HG02870 (cell line): Measurements from ENCODE around the gene RNU7-1.

Experiments
- ATAC-seq: cut with Tn5 transposase; IDR thresholded peaks from one replicate; pipeline ENCODE4 v1.9.1; 2021; ENCODE audit warnings: mild to moderate bottlenecking, moderate library complexity; ENCODE audit not compliant: unreplicated experiment

RNU7-1 gene

DNA sequence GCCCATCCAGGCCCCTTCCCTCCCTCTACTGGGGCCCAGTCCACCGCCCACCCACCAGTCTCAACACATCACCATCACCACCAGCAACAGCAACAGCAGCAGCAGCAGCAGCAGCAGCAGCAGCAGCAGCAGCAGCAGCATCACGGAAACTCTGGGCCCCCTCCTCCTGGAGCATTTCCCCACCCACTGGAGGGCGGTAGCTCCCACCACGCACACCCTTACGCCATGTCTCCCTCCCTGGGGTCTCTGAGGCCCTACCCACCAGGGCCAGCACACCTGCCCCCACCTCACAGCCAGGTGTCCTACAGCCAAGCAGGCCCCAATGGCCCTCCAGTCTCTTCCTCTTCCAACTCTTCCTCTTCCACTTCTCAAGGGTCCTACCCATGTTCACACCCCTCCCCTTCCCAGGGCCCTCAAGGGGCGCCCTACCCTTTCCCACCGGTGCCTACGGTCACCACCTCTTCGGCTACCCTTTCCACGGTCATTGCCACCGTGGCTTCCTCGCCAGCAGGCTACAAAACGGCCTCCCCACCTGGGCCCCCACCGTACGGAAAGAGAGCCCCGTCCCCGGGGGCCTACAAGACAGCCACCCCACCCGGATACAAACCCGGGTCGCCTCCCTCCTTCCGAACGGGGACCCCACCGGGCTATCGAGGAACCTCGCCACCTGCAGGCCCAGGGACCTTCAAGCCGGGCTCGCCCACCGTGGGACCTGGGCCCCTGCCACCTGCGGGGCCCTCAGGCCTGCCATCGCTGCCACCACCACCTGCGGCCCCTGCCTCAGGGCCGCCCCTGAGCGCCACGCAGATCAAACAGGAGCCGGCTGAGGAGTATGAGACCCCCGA, 6.8 kb upstream of the RNU7-1 start:
- ATAC-seq: no peak

DNA sequence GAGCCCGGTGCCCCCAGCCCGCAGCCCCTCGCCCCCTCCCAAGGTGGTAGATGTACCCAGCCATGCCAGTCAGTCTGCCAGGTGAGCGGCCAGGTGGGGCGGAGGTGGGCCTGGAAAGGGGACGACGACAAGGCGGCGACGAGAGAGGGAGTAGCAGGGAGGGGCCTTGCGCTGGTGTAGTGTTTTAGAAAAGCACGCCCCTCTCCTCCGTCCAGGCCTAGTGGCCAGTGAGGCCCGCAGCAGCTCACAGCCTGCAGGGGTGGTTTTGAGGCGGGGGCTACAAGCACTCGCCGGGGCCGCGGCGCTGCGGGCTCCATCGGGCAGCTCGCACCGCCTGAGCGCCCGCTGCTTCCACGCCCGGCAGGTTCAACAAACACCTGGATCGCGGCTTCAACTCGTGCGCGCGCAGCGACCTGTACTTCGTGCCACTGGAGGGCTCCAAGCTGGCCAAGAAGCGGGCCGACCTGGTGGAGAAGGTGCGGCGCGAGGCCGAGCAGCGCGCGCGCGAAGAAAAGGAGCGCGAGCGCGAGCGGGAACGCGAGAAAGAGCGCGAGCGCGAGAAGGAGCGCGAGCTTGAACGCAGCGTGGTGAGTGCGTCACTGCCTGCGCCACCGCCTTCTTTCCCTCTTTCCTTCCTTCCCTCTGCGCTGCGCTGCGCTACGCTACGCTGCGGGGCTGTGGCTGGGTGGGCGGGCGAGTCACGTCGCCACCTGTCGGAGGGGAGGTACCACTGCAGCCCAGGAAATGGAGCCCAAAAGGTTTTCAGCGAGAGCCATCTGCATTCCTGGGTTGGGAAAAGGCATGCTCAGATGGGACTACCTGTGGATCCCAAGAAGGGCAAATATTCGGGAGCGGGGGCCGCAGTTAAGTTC, 5.9 kb upstream of the RNU7-1 start:
- ATAC-seq: peak; percentile 89

DNA sequence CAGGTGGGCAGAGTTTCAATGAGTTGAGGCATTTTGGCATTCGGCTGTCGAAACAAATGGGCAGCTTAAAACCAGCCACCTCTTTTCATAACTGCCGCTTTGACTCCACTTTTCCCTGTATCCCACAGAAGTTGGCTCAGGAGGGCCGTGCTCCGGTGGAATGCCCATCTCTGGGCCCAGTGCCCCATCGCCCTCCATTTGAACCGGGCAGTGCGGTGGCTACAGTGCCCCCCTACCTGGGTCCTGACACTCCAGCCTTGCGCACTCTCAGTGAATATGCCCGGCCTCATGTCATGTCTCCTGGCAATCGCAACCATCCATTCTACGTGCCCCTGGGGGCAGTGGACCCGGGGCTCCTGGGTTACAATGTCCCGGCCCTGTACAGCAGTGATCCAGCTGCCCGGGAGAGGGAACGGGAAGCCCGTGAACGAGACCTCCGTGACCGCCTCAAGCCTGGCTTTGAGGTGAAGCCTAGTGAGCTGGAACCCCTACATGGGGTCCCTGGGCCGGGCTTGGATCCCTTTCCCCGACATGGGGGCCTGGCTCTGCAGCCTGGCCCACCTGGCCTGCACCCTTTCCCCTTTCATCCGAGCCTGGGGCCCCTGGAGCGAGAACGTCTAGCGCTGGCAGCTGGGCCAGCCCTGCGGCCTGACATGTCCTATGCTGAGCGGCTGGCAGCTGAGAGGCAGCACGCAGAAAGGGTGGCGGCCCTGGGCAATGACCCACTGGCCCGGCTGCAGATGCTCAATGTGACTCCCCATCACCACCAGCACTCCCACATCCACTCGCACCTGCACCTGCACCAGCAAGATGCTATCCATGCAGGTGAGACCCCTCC, 5.0 kb upstream of the RNU7-1 start:
- ATAC-seq: no peak

DNA sequence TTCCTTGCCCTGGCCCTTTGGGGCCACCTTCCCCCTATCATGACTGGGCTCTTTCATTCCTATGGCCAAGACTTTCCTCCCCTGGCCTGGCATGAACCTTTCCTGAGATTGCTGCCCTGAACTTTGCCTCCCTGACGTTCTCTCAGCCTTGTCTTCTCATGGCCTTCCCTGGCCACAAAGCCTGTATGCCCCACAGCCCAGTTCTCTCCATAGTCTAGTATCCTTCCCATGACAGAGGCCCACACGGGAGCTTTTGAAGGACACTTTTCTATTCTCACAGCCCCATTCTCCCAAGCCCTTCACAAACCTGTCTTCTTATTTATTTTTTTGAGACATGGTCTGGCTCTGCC, 4.5 kb upstream of the RNU7-1 start:
- ATAC-seq: no peak

DNA sequence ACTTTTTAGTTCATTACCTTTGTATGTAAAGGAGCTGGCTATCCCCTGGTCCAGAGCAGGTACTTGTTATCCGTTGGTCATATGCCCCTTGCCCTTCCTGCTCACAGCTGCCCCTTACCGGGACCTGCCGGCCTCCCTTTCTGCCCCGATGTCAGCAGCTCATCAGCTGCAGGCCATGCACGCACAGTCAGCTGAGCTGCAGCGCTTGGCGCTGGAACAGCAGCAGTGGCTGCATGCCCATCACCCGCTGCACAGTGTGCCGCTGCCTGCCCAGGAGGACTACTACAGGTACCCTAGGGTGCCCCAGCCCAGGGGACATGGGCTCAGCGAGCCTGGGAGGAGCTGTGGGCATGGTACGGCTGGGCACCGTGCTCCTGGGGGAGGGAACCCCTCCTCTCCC, 2.3 kb upstream of the RNU7-1 start:
- ATAC-seq: no peak

DNA sequence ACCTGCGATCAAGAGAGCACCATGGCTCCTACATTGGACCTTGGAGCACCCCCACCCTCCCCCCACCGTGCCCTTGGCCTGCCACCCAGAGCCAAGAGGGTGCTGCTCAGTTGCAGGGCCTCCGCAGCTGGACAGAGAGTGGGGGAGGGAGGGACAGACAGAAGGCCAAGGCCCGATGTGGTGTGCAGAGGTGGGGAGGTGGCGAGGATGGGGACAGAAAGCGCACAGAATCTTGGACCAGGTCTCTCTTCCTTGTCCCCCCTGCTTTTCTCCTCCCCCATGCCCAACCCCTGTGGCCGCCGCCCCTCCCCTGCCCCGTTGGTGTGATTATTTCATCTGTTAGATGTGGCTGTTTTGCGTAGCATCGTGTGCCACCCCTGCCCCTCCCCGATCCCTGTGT, 1.8 kb upstream of the RNU7-1 start:
- no peak for ATAC-seq

DNA sequence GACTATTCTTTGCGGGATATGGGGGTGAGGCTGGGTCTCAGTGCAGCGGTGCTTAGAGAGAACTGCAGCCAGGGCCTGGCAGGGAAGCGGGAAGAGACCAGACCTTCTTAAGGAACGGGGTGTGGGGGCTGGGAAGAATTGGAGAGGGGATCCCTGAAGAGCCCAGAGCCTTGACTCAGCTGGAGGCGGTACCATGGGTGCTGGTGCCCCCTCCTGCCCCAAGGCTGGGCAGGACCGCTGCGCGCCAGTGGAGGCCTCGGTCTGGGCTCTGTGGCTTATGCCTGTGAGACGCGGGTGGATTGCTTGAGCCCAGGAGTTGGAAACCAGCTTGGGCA, 1.3 kb upstream of the RNU7-1 start:
- no peak for ATAC-seq

DNA sequence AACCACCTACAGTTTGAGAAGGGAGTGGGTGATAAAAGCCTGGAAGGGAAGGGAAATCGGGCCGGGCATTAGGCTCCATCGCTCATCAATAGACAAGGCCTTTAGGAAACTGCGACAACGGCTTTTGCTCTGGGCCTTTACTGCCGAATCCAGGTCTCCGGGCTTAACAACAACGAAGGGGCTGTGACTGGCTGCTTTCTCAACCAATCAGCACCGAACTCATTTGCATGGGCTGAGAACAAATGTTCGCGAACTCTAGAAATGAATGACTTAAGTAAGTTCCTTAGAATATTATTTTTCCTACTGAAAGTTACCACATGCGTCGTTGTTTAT, 261 bp upstream of the RNU7-1 start:
- peak; percentile 25 for ATAC-seq

DNA sequence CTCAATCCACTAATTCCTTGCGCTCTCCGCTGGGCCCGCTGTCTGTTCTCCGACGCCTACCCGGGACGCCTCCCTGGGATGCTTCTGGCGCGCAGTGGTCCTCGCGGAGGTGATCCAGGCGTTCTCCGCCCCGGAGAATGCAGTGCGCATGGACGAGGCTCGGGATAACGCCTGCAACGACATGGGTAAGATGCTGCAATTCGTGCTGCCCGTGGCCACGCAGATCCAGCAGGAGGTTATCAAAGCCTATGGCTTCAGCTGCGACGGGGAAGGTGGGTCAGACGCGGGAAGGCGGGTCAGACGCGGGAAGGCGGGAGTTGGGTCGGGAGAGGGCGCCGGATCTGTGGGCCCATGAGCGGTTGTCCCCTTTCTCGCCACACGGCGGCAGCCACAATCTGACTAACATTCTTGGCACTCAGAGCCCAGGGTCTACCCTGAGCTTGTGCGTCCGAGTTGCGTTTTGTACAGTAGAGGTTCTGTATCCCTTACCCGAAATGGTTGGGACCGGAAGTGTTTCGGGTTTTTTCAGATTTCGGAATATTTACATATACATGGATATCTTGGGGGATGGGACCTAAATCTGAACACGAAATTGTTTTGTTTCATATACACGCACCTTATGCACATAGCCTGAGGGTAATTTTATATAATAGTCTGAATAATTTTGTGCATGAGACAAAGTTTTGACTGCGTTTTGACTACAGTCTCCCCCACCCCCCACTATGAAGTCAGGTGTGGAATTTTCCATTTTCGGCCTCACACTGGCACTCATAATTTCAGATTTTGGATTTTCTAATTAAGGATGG, 968 bp downstream of the RNU7-1 start:
- peak; percentile 39 for ATAC-seq

DNA sequence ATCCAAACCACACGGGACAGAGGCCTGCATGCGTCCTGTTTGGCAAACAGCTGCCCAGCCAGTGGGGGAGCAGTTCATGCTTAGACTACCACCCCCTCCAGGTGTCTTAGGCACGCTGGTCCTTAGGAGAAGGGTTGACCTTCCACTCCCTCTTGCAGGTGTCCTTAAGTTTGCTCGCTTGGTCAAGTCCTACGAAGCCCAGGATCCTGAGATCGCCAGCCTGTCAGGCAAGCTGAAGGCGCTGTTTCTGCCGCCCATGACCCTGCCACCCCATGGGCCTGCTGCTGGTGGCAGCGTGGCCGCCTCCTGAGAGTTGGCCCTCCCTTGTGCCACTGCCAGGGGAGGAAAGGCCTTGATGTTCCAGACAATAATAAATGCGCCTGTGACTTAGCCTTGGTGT, 2.0 kb downstream of the RNU7-1 start:
- ATAC-seq: no peak

DNA sequence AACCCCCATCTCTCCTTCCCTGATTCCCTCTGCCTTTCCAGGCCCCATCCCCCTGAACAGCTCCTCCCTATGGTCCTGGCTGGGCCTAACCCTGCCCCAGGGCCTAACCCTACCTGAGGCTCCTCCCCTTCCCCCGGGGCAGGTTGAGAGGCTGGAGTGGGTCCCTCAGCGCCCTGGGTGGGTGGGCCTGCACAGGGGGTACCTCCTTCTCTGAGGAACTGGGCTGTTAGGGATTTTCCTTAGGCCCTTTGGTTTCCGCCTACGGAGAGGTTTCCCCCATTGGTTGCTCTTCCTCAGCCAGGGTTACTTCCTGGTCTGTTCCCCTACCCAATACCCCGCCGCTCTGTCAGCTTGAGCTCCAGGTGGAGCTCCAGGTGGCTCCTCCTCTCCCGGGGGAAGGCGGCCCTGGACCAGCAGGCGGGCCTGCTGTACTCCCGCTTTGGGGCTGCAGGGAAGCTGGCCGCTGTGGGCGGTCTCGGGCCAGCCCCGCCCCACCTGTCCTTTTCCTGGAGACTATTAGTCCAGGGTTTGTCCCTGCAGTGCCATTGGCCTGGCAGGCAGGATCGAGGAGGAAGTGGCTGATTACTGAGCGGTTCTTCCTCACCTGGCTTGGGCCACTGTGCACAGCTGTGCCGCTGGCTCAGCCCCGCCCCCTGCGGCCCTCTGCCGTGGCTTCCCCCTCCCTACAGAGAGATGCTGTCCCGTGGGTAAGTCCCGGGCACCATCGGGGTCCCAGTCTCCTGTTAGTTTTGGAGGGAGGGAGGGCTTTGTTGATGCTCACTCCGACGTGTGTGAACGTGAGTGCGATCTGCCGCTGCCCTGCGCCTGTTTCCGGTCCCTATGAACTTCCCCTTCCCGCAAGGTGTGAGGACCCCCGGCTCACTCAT, 2.7 kb downstream of the RNU7-1 start:
- no peak for ATAC-seq

DNA sequence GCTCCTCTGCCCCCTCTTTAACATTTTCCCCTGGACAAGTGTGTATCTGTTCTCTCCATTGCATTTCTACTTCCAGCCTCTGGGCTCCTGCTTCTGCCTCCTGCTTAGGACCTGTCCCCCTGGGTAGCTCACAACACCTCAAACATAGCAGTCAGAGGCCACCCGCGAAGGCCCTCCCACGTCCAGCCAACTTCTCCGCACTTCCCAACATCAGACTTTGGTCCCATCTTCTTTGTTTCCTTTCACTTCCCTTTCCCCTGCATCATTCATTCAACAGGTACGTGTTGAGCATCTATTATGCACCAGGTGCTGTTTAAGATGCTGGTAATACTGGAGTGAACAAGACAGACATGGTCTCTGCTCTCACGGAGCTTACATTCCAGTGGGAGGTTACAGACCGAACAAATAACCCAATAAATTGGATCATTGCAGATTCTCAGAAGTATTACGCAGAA, 3.3 kb downstream of the RNU7-1 start:
- no peak for ATAC-seq

DNA sequence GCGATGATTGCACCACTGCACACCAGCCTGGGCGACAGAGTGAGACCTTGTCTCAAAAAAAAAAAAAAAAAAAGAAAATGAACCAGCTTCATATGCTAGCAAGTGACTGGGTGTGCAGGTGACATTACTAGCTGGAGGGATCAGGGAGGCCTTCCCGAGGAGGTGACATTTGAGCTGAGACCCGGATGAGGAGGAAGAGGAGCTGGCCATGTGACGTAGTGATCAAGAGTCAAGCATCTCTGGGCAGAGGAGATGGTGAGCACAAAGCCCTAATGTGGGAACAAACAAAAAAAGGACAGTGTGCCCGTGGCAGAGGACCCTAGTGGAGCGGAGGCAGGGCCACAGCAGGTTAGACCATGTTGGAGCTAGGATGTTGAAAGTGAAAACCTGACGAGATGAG, 4.0 kb downstream of the RNU7-1 start:
- no peak for ATAC-seq

DNA sequence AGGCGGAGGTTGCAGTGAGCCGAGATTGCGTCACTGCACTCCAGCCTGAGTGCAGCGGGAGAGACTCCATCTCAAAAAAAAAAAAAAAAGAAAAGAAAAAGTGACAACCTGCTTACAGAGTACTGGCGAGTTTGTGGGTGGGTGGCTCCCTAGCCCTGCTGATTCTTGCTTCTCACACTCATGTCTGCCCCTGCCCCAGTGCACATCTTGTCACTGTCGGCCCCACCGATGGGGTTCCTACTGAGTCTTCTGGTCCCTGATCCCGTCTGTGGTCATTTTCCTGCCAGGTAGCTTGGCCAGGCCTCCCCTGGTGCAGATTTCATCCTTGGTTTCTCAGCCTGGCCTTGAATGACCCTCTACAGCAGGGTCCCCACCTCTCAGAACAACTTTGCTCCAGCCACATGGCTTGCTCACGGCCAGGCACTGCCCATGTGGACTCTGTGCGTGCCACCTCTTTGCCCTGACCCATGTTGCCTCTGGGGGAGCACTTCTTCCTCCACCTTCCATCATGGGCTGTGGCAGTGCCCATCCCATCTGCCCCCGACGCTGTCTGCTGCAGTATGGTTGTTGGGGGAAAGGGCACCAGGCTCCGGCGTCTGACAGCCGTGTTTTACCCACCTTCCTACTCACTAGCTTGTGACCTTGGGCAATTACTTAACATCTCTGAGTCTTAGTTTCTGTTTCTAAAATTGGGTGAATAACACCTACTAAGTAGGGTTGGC, 5.4 kb downstream of the RNU7-1 start:
- no peak for ATAC-seq

DNA sequence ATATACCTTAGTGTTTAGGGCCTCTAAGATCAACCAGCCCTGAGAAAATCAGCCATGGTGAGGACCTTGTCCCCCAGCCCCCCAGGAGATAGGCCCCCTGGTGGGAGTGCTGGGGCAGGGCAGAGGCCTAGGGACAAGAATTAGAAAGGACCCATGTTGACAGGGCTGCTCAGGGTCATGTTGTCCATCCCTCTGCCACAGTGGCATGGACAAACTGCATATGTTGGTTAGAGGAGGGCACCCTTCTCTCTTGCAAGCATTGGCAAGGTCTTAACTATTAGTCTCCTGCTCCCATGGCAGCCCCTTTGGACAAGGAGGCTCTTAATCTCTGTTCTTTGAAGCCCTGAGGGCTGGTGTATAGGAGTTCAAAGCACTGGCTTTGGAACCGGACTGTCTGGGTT, 6.8 kb downstream of the RNU7-1 start:
- ATAC-seq: no peak

DNA sequence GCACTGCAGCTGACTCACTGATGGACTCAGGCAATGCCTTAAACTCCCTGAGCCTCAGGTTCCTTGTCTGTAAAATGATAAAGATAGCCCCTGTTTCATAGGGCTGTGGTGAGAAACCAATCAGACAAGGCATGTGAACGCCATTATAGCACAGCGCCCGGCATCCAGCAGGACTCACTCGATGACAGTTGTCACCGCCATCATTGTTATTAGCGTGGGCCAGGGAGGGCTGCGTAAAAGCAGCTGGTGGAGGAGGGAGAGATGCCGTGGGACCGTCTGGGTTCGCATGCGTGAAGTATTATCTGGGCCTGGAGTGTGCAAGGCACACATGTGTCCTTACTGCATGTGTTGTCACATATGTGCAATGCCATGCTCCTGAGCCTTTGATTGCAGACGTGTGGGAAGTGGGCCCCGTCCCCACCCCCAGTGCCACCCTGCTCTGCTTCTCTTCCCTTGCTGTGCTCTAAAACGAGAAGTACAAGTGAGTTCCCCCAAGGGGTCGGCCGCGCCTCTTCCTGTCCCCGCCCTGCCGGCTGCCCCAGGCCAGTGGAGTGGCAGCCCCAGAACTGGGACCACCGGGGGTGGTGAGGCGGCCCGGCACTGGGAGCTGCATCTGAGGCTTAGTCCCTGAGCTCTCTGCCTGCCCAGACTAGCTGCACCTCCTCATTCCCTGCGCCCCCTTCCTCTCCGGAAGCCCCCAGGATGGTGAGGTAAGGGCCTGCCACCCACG, 7.4 kb downstream of the RNU7-1 start, which contains the start of gene PTPN6:
TSS of gene PTPN6 (plus strand) at position 546 of the 730 bp plus-strand sequence. CDS start at position 703, 157 bp downstream.
- no peak for ATAC-seq

DNA sequence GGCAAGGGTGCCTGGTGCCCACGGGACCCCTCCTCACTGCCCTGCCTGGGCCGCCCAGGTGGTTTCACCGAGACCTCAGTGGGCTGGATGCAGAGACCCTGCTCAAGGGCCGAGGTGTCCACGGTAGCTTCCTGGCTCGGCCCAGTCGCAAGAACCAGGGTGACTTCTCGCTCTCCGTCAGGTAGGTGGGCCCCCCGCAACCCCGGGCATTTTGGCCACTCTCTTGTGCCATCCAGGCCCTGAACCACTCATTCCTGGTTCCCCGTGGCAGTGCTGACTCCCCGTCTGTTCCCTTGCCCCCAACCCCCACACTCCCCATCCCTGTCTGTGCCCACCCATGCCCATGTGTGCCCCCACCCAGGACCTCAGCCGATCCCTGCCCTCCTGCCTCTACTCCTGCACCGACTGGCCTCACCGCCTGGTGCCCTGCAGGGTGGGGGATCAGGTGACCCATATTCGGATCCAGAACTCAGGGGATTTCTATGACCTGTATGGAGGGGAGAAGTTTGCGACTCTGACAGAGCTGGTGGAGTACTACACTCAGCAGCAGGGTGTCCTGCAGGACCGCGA, 8.0 kb downstream of the RNU7-1 start:
- ATAC-seq: no peak
